Type B pancreatic cell (in vitro differentiated cells): Measurements from ENCODE around the gene KISS1. TPM values are rescaled to one million over a fixed set of nuclear protein-coding genes. Genes with fewer than 3 reads are reported as not detected.
A peak's percentile ranks its signal among the peaks of the same experiment; 100 is the strongest.

Source experiments
- DNase-seq: peaks from one replicate; pipeline ENCODE4 v3.0.0; 2021; ENCODE audit warnings: mixed read lengths; ENCODE audit not compliant: unreplicated experiment; ENCODE audit errors: extremely low spot score
- H3K27ac Mint-ChIP-seq: 2 replicates; pipeline ENCODE4 v1.8.0; 2021; ENCODE audit warnings: mild to moderate bottlenecking, mixed read lengths
- H3K27me3 Mint-ChIP-seq: 2 replicates; pipeline ENCODE4 v1.8.0; 2021; ENCODE audit warnings: mixed read lengths
- H3K36me3 Mint-ChIP-seq: 2 replicates; pipeline ENCODE4 v1.8.0; 2021; ENCODE audit warnings: mixed read lengths
- H3K4me1 Mint-ChIP-seq: one replicate; pipeline ENCODE4 v1.8.0; 2021; ENCODE audit warnings: mixed read lengths; ENCODE audit not compliant: unreplicated experiment
- H3K4me3 Mint-ChIP-seq: 2 replicates; pipeline ENCODE4 v1.8.0; 2021; ENCODE audit warnings: mild to moderate bottlenecking, mixed read lengths
- H3K9me3 Mint-ChIP-seq: 2 replicates; pipeline ENCODE4 v1.8.0; 2021; ENCODE audit warnings: mixed read lengths
- CTCF ChIP-seq: fragments of 200-600 bp; sonication (generic); conservative IDR thresholded peaks from 2 replicates; pipeline ENCODE4 v1.5.0; 2021; ENCODE audit warnings: antibody characterized with exemption, mild to moderate bottlenecking
- total RNA-seq: library from RNA; stranded (reverse); gene quantifications from 2 replicates; pipeline ENCODE4 v1.2.1, GENCODE V29; 2021; ENCODE audit warnings: low replicate concordance

Gene KISS1
- total RNA-seq, 1 donor from 2014 or later: 0.48 TPM

GRCh38 chr1:204194080-204194479 lies 2.2 kb downstream of the KISS1 start:
- no peak for DNase-seq
- H3K4me3 Mint-ChIP-seq: no peak overlapping the region
- H3K27me3 Mint-ChIP-seq: peaks cover 57% of the 10 kb centered on the region
- H3K4me1 Mint-ChIP-seq: peaks cover 20% of the 10 kb centered on the region
- TF ChIP-seq CTCF: no peak
- H3K27ac Mint-ChIP-seq: no peak overlapping the region
- no peaks in the 10 kb centered on the region for H3K9me3 Mint-ChIP-seq
- H3K36me3 Mint-ChIP-seq: no peaks in the 10 kb centered on the region

- Mint-ChIP-seq H3K27ac (no peak overlapping the region), H3K9me3 (no peaks in the 10 kb centered on the region), H3K4me3 (no peak overlapping the region), H3K4me1 (peaks cover 25% of the 10 kb centered on the region), H3K27me3 (peaks cover 70% of the 10 kb centered on the region), H3K36me3 (no peaks in the 10 kb centered on the region)
- TF ChIP-seq CTCF: no peak
- DNase-seq: no peak
Measured at GRCh38 chr1:204192589-204193352, 3.5 kb downstream of the KISS1 start.

GRCh38 chr1:204192046-204192445 lies 4.2 kb downstream of the KISS1 start:
- Mint-ChIP-seq H3K4me3 (no peak overlapping the region), H3K4me1 (peaks cover 25% of the 10 kb centered on the region), H3K27me3 (peaks cover 73% of the 10 kb centered on the region), H3K27ac (no peak overlapping the region), H3K9me3 (no peaks in the 10 kb centered on the region), H3K36me3 (no peaks in the 10 kb centered on the region)
- no peak for DNase-seq
- TF ChIP-seq CTCF: no peak

GRCh38 chr1:204191456-204191855 lies 4.8 kb downstream of the KISS1 start:
- Mint-ChIP-seq H3K4me1 (peaks cover 25% of the 10 kb centered on the region), H3K27ac (no peak overlapping the region), H3K9me3 (no peaks in the 10 kb centered on the region), H3K4me3 (peak overlapping the region; percentile 53), H3K27me3 (peaks cover 74% of the 10 kb centered on the region), H3K36me3 (no peaks in the 10 kb centered on the region)
- no peak for DNase-seq
- no peak for TF ChIP-seq CTCF

GRCh38 chr1:204190212-204191211 lies 5.8 kb downstream of the KISS1 start:
- Mint-ChIP-seq H3K27me3 (peaks cover 73% of the 10 kb centered on the region), H3K27ac (peak overlapping the region; percentile 54), H3K36me3 (no peaks in the 10 kb centered on the region), H3K4me1 (peaks cover 25% of the 10 kb centered on the region), H3K4me3 (peak overlapping the region; percentile 66), H3K9me3 (no peaks in the 10 kb centered on the region)
- TF ChIP-seq CTCF: no peak
- no peak for DNase-seq
